Measurements from ENCODE around the gene IGDCC3.

The IGDCC3 gene

GRCh38 chr15:65366122-65366892, 11.5 kb downstream of the IGDCC3 start:
- no peak overlapping the region for H3K4me3 ChIP-seq (ENCODE audit: low read length)
- no peak for TF ChIP-seq CTCF (IDR thresholded peaks at IDR 0.05; ENCODE audit: insufficient read depth, low read depth, low read length, missing control alignments)
- no peak for DNase-seq (ENCODE audit: low read depth)

GRCh38 chr15:65365229-65365628, 12.6 kb downstream of the IGDCC3 start:
- no peak for DNase-seq (ENCODE audit: low read depth)
- no peak for TF ChIP-seq CTCF (IDR thresholded peaks at IDR 0.05; ENCODE audit: insufficient read depth, low read depth, low read length, missing control alignments)
- no peak overlapping the region for H3K4me3 ChIP-seq (ENCODE audit: low read length)

GRCh38 chr15:65363766-65364165, 14.0 kb downstream of the IGDCC3 start:
- no peak overlapping the region for H3K4me3 ChIP-seq (ENCODE audit: low read length)
- no peak for TF ChIP-seq CTCF (IDR thresholded peaks at IDR 0.05; ENCODE audit: insufficient read depth, low read depth, low read length, missing control alignments)
- no peak for DNase-seq (ENCODE audit: low read depth)

- H3K4me3 ChIP-seq (ENCODE audit: low read length) = no peak overlapping the region
- TF ChIP-seq CTCF (IDR thresholded peaks at IDR 0.05; ENCODE audit: insufficient read depth, low read depth, low read length, missing control alignments) = no peak
- DNase-seq (ENCODE audit: low read depth) = no peak
These were observed 14.5 kb downstream of the IGDCC3 start for GRCh38 chr15:65363306-65363705.

GRCh38 chr15:65362491-65362890, 15.3 kb downstream of the IGDCC3 start:
- no peak for DNase-seq (ENCODE audit: low read depth)
- no peak overlapping the region for H3K4me3 ChIP-seq (ENCODE audit: low read length)
- no peak for TF ChIP-seq CTCF (IDR thresholded peaks at IDR 0.05; ENCODE audit: insufficient read depth, low read depth, low read length, missing control alignments)

- no peak for TF ChIP-seq CTCF (IDR thresholded peaks at IDR 0.05; ENCODE audit: insufficient read depth, low read depth, low read length, missing control alignments)
- DNase-seq (ENCODE audit: low read depth) = no peak
- H3K4me3 ChIP-seq (ENCODE audit: low read length) = no peak overlapping the region
These were observed 15.9 kb downstream of the IGDCC3 start for GRCh38 chr15:65361708-65362459.
